Right cardiac atrium (tissue), 5 donors: ENCODE data around the gene LAPTM5. TPM values are rescaled to one million over a fixed set of nuclear protein-coding genes. Genes with fewer than 3 reads are reported as not detected.
"Not testable (repeated sequence)": the region's sequence is repeated elsewhere in the genome, so short reads cannot be mapped to it uniquely, and the experiment has no call there.

Experiments
- ATAC-seq, 2 donors: fragments of 200-7000 bp; cut with Tn5 transposase; one replicate each; pipeline versions ENCODE4 v1.8.0 to v1.9.1; 2020; ENCODE audit warnings: moderate library complexity in 2 of 2, mild to moderate bottlenecking in 1 of 2
- DNase-seq, 3 donors: peaks; one replicate each; pipeline ENCODE4 v3.0.0-alpha.2; 2020
- H3K27ac ChIP-seq: one replicate; pipeline ENCODE4 v1.5.1; 2013; ENCODE audit warnings: mild to moderate bottlenecking, low read length, control low read depth, moderate library complexity
- H3K27me3 ChIP-seq: one replicate; pipeline ENCODE4 v1.6.1; 2013; ENCODE audit not compliant: control insufficient read depth, insufficient read depth
- H3K4me1 ChIP-seq: one replicate; pipeline ENCODE4 v1.6.1; 2013; ENCODE audit warnings: low read length; ENCODE audit not compliant: control insufficient read depth, insufficient read depth
- H3K4me3 ChIP-seq: one replicate; pipeline ENCODE4 v1.5.1; 2013; ENCODE audit warnings: low read length, control low read depth
- H3K9me3 ChIP-seq: one replicate; pipeline ENCODE4 v1.6.1; 2013; ENCODE audit warnings: low read length; ENCODE audit not compliant: control insufficient read depth
- WGBS: extraction: QIAGEN DNeasy Blood & Tissue Kit; methylation state at CpG from one replicate; pipeline ENCODE4 v1.1.7; 2013; 5-methylcytosine and 5-hydroxymethylcytosine counted together
- intact Hi-C, 4 donors: fragments of 100-400 bp; cut with DNase I; formaldehyde crosslinking; loops; one replicate each; pipeline versions ENCODE4 v1.11.0 to v1.14.0; 2022 to 2023
- polyA plus RNA-seq: library from polyadenylated mRNA; stranded (reverse); fragments of 200-250 nt; gene quantifications from one replicate; pipeline ENCODE4 v1.2.3, GENCODE V29; 2013
- total RNA-seq, 4 donors: library from RNA; stranded (reverse); fragmentation: NEBNext Ultra II Directional; extraction: Animal tissue kit (Norgen Biotek cat#: 25700); gene quantifications; one replicate each; pipeline ENCODE4 v1.2.1, GENCODE V29; 2021
- donor health status: healthy with polysubstance abuse.
- donor health status: DM: no; HTN: yes; CAD: no.
- donor health status: DM: no; HTN: no; CAD: no.
- donor health status: DM: no; HTN: yes; CAD: no; lungs with severe emphysema.
- donor health status: DM: yes; HTN: yes; CAD: no.

LAPTM5 gene
- total and polyA plus RNA-seq, 5 donors = 14.4 to 55.1 (median 40.1) TPM

DNA sequence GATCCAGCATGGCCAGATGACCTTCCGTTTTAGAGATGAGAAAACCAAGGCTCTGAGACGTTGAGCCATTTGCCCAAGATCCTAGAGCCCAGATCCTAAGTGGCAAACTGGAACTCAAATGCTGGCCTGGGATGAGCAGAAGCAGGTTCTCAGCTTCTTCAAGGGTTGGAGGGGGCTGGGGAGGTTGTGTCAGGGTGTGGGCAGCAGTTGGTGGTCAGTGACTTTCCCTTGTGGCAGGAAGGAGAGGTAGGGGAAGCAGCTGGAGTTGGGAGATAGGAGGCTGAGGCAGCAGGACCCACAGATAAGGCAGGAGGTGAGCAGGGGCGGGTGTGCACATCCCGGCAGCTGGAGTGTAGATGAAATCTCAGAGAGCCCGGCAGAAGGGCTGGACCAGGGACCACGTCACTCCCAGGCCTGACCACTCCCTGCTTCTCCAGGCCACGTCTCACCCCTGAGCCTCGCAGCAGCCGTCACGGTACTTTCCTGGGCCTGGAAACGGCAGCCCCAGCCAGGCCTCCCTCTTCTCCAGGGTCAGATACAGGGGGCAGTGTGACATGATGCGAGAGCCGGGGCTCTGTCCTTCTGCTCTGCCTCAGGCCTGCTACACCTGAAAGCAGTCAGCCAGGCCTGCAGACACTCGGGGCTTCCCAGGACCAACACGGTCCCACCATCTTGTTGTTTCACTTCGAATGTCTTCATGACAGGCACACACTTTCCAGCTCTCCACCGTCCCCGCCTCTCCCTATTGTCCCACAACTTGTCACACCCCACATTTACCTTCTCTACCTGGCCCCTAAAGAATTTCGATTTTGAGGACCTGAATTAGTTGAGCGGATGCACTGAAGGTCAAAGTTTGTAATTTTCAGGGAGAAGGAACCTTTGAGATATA lies 11.5 kb upstream of the LAPTM5 start:
- intact Hi-C loops = loop anchor here in 1 of 4 donors (5.0 kb wide), 1 partner anchor 42 kb away; no protein-coding TSS in a partner anchor
- Histone ChIP-seq H3K4me3 (no peak overlapping the region), H3K9me3 (no peaks in the 10 kb centered on the region), H3K4me1 (no peaks in the 10 kb centered on the region), H3K27me3 (no peaks in the 10 kb centered on the region), H3K27ac (no peak overlapping the region)
- 67% methylated on average over 20 of the region's 20 CpGs for WGBS
- ATAC-seq = peak; percentile 22 to 87
- peak in 2 of 3 donors; percentile 20 to 63 for DNase-seq

DNA sequence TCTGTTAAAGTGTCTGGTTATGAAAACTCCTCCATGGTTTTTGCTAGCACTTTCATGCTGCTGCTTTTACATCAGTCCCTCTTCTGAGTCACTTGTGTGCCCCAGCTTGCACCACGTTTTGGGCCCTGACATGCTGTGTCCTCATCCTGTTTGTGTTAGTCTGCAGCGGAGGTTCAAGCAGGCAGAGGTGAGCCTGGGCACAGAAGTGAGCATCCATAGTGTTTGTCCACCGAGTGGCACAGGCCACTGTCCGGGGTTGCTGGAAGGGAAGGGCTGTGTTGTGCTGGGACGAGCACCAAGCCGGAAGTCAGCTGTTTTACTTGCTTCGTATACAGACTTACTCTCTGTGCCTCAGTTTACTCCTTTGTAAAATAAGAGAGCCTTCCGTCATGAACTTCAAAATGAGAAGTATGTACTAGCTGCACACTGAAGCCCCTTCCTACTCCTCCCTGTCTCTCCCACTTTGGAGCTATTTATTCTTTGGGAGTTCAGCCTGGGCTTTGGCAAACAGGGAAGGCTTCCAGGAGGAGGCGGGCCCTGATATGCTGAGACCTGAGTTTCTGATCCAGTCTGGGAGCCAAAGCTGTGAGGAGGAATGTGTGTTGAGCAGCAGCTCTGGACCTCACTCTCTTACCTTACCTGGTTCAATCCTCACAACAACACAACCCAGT lies 10.7 kb upstream of the LAPTM5 start:
- intact Hi-C loops = loop anchor here in 1 of 4 donors (5.0 kb wide), 1 partner anchor 41 kb away; no protein-coding TSS in a partner anchor
- H3K4me1 ChIP-seq = no peaks in the 10 kb centered on the region
- ATAC-seq (no peak), DNase-seq (peak in 2 of 3 donors; percentile 14 to 17)
- H3K27me3 ChIP-seq = no peaks in the 10 kb centered on the region
- H3K27ac ChIP-seq = no peak overlapping the region
- WGBS = 78% methylated on average over 9 of the region's 9 CpGs
- no peak overlapping the region for H3K4me3 ChIP-seq
- no peaks in the 10 kb centered on the region for H3K9me3 ChIP-seq

DNA sequence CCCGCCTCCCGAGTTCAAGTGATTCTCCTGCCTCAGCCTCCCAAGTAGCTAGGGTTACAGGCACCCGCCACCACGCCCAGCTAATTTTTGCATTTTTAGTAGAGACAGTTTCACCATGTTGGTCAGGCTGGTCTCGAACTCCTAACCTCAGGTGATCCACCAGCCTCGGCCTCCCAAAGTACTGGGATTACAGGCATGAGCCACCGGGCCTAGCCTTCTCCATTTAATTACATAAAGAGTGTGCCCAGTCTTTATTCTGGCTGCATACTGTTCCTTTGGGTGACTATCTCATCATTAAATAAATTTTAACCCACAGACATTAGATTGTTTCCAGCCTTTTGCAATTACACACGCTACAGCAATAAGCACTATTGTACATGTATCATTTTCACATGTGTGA lies 9.4 kb upstream of the LAPTM5 start:
- DNase-seq = peak in 1 of 3 donors; percentile 13
- not testable (repeated sequence) for H3K27ac ChIP-seq, H3K4me1 ChIP-seq, H3K4me3 ChIP-seq, H3K9me3 ChIP-seq, H3K27me3 ChIP-seq, ATAC-seq
- intact Hi-C loops = loop anchor here in 1 of 4 donors (5.0 kb wide), 1 partner anchor 40 kb away; no protein-coding TSS in a partner anchor
- 94% methylated on average over 8 of the region's 8 CpGs for WGBS

DNA sequence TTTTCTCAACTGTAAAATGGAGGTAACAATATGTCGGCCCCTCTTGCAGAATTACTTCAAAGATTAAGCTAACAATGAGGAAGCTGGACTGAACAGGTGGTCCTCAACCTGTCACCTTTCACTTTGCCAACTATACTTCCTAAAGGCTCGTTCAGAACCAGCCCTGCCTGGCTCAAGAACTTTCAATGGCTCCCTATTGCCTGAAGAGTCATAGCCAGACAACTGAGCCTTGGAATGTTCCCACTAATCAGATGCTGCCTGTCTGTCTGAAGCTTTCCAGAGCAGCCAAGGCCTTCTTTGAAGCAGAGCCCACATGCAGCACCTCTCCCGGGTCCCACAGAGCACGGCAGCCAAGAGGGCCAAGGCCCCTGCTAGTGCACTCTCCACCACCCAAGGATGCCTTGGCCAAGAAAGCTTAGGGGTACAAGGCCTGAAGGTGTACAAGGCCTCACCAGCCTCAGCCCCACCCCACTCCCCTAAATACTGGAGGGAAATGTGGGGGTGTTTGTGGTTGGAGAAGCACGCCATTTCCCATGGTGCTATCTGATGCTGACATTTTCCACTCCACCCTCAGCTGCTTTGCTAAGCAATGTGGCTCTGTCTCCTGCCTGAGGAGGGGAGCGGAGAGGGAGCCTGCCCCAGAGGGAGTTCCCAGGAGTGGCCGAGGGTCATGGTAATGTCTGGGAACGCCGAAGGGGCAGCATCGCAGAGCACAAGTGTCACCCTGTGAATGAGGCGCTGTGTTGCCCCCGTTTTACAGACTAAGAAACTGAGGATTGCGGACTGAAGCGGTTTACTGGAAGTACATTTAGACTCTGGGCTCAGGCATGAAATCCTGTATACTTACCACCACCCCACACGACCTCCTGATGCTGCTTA lies 8.2 kb upstream of the LAPTM5 start:
- Histone ChIP-seq H3K9me3 (no peaks in the 10 kb centered on the region), H3K4me1 (no peaks in the 10 kb centered on the region), H3K27me3 (no peaks in the 10 kb centered on the region), H3K27ac (no peak overlapping the region), H3K4me3 (no peak overlapping the region)
- intact Hi-C loops = loop anchor here in 1 of 4 donors (5.0 kb wide), 1 partner anchor 38 kb away; no protein-coding TSS in a partner anchor
- DNase-seq (peak in 1 of 3 donors; percentile 29), ATAC-seq (no peak)
- WGBS = 77% methylated on average over 15 of the region's 15 CpGs

DNA sequence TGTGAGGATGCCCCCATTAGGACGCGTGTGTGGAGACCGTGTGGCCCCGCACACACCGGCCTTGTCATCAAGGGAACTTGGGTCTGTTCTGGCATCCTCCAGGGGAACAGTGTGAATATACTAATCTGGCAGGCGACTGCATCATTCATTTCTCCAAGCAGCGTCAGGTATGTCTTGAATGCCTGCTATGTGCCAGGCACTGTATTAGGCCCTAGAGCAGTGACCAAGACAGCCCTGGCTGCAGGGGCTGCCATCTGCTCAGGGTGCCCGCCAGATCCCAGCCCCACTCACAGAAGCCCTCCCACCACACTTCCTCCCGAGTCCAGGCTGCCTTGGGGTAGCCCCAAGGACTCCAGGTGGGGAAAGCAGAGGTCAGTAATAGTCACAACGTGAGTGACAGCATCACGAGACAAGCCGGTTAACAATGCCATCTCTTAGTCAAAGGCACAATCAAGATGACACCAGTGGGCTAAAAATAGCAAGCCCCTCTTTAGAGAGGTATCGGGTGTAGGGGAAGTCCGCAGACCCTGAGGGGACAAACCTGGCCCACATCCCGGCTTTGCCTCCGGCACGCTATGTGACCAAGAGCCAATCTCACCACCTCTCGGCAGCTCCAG lies 7.5 kb upstream of the LAPTM5 start:
- Histone ChIP-seq H3K9me3 (no peaks in the 10 kb centered on the region), H3K27me3 (no peaks in the 10 kb centered on the region), H3K27ac (no peak overlapping the region), H3K4me3 (no peak overlapping the region), H3K4me1 (no peaks in the 10 kb centered on the region)
- intact Hi-C loops = loop anchor here in 1 of 4 donors (5.0 kb wide), 1 partner anchor 38 kb away; no protein-coding TSS in a partner anchor
- DNase-seq = no peak
- 75% methylated on average over 18 of the region's 18 CpGs for WGBS
- no peak for ATAC-seq

DNA sequence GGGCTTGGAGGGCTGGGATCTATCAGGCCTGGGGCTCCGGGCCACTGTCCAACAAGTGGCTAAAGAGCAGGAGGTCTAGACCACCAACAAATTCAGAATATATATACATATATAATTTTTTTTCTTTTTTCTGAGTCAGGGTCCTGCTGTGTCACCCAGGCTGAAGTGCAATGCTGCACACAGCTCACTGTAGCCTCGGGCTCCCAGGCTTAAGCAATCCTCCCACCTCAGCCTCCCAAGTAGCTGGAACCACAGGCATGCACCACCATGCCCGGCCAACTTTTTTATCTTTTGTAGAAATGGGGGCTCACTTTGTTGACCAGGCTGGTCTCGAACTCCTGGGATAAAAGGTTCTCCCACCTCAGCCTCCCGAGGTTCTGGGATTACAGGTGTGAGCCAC lies 6.8 kb upstream of the LAPTM5 start:
- no peak overlapping the region for H3K27ac ChIP-seq
- intact Hi-C loops = no loop called here
- WGBS = 94% methylated on average over 5 of the region's 5 CpGs
- no peak for ATAC-seq
- no peaks in the 10 kb centered on the region for H3K4me1 ChIP-seq
- DNase-seq = no peak
- no peaks in the 10 kb centered on the region for H3K27me3 ChIP-seq
- no peak overlapping the region for H3K4me3 ChIP-seq
- no peaks in the 10 kb centered on the region for H3K9me3 ChIP-seq

DNA sequence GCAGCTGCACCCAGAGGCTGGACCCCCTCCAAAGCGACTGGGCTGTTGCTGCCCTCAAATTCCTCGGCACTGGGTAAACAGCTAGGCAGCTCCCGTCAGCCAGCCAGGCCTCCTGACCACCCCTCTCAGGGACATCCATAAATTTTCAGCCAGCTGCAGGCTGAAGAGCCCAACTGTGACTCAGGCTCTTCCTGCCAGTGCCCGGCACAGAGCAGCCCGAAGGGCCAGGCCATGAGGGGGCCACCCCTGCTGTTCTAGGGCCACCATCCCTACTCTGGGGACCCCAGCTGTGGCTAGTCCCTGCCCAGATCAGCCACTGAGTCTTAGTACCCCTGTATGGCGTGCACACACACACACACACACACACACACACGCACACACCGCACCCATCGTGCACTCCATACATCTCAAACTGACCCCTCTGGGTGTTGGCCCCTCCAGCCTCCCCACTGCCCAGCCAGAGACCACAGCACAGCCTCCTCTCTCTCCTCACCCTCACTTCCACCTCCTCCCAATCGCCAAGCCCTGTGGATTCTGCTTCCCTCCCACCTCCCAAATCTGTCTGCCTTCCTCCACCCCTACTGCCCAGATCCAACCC lies 6.2 kb upstream of the LAPTM5 start:
- peak in 2 of 3 donors; percentile 11 to 66 for DNase-seq
- peak; percentile 27 to 38 for ATAC-seq
- intact Hi-C loops = no loop called here
- no peak overlapping the region for H3K27ac ChIP-seq
- H3K27me3 ChIP-seq = no peaks in the 10 kb centered on the region
- H3K4me3 ChIP-seq = no peak overlapping the region
- WGBS = 73% methylated on average over 10 of the region's 10 CpGs
- H3K4me1 ChIP-seq = no peaks in the 10 kb centered on the region
- no peaks in the 10 kb centered on the region for H3K9me3 ChIP-seq

DNA sequence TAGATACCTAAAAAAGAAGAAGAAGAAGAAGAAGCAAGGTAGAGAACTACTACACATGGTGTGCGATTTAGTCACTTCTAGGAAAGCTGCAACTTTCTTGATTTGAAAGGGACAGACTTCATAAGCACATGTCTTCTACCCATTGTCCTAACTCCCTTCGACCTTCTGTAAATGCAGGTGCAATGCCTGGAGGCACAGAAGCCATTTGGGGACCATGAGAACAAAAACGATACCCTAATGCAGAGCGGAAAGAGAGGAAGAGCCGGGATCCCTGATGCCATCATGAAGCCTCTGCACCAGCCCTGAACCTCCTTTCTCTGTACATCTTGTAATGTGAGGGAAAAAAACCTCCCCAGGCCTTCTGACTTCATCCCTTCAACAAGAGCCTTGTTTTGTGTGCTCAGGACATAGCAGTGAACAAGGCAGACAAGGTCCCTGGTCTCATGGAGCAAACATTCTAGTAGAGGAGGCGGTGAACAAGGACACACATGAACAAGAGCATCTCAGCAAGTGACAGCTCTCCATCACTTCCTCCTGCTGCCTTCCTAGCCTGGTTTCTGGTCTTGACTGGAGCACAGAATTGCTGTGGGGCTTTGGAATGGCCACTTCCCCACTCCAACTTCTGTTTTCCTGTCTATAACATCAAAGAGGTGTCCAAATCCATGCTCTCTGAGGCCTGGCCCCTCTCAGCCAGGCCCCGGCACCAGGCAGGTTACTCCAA lies 5.5 kb upstream of the LAPTM5 start:
- intact Hi-C loops = no loop called here
- Histone ChIP-seq H3K27ac (no peak overlapping the region), H3K27me3 (no peaks in the 10 kb centered on the region), H3K4me3 (no peak overlapping the region), H3K4me1 (no peaks in the 10 kb centered on the region), H3K9me3 (no peaks in the 10 kb centered on the region)
- DNase-seq = no peak
- WGBS = 93% methylated on average over 7 of the region's 7 CpGs
- ATAC-seq = no peak

DNA sequence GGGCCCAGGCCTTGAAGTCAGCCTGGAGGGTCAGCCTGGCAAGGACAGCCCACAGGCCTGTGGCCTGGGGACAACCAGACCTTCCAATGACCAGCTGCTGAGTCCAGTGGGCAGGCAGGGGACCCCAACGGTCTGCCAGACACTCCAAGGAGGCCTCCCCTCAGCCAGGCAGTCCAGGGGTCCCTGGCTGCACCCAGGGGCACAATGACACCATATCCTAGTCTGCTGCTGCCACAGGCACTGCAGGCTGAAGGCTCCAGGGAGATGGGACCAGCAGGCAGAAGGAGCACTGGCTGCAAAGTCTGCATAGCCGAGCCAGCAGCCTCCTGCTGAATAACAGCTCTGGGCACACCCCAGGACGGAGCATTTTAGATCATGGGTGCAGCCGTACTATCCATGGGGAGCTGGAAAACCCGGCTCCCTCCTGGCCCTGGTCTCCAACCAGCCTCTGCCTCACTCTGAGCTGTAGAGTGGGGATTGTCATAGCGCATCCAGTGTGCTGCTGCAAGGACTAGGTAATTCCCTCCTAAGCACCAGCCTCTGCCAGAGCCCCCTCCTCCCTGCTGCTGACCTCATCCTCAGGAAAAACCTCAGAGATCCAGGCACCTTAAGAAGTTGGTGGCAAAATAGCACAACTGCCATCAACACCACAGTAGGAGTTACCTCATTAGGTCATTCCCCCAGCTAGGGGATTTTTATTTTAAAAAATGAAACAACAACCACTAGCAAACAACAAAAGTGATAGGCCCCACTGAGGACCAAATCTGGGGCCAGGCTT lies 4.8 kb upstream of the LAPTM5 start:
- Histone ChIP-seq H3K4me3 (no peak overlapping the region), H3K4me1 (no peaks in the 10 kb centered on the region), H3K27ac (no peak overlapping the region), H3K27me3 (no peaks in the 10 kb centered on the region), H3K9me3 (no peaks in the 10 kb centered on the region)
- DNase-seq (peak in 1 of 3 donors; percentile 44), ATAC-seq (no peak)
- 78% methylated on average over 6 of the region's 6 CpGs for WGBS
- intact Hi-C loops = no loop called here
